ENCODE data around the gene SLC25A48.
A peak's percentile ranks its signal among the peaks of the same experiment; 100 is the strongest.

The SLC25A48 gene, protein sequence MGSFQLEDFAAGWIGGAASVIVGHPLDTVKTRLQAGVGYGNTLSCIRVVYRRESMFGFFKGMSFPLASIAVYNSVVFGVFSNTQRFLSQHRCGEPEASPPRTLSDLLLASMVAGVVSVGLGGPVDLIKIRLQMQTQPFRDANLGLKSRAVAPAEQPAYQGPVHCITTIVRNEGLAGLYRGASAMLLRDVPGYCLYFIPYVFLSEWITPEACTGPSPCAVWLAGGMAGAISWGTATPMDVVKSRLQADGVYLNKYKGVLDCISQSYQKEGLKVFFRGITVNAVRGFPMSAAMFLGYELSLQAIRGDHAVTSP

DNA sequence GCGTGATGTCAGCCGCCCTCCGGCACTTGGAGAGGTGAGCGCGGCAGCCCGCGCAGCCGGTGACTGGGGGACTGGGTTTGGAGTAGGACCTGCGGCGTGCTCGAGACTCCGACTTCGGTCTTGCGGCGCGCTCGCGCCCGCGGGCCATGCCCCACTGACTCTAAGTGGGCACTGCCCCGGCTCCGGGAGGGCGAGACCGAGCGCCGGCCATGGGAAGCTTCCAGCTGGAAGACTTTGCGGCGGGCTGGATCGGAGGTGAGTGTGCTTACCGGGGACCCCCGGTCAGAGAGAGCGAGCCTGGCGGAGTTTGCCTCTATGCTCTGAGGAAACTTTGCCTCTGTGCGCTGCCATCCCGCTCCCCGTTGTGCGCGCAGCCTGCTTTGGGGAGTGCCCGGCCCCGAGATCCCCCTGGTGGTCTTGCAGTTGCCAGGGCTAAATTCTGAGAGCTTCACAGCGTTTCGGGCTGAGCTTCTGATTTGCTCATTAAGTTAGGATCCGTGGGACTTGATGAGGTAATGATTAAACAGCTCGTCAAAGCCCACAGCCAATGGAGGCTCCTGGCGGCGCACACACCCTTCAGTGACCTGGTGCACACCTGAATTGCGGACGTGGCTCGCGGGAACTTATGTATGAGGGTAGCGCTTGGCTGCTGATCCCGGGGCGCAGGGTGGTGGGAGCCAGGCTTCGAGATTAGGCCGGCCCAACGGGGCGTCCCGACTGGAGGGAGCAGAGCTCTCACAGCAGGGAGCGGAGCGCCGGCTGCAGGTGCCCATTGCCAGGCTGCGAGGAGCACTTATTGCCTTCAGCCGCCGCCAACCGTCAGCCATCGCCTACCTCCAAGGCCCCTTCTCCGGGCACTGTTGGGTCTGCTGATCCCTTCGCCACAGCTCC lies at the start of gene SLC25A48:
SLC25A48 (plus strand) TSS at position 25 of the 891 bp plus-strand sequence; CDS start at position 210, 185 bp downstream.
- DNase-seq (ENCODE audit: low read depth in 2 of 2): peak in 1 of 2 experiments; percentile 8

DNA sequence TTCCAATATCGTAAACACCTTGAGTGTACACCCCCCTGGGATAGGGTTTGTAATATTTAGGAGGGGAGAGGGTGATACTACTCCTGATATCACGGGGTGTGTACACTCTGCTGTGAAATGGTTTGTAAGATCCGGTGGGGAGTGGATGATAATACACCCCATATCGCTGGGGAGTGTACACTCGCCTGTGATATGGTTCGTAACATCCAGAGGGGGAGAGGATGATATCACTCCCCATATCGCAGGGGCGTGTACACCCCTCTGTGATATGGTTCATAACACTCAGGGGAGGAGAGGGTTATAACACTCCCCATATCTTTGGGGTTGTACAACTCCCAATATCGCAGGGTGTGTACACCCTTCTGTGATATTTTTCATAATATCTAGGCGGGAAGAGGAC lies 33.8 kb upstream of the SLC25A48 start:
- no peak for DNase-seq (ENCODE audit: low read depth in 2 of 2)

DNA sequence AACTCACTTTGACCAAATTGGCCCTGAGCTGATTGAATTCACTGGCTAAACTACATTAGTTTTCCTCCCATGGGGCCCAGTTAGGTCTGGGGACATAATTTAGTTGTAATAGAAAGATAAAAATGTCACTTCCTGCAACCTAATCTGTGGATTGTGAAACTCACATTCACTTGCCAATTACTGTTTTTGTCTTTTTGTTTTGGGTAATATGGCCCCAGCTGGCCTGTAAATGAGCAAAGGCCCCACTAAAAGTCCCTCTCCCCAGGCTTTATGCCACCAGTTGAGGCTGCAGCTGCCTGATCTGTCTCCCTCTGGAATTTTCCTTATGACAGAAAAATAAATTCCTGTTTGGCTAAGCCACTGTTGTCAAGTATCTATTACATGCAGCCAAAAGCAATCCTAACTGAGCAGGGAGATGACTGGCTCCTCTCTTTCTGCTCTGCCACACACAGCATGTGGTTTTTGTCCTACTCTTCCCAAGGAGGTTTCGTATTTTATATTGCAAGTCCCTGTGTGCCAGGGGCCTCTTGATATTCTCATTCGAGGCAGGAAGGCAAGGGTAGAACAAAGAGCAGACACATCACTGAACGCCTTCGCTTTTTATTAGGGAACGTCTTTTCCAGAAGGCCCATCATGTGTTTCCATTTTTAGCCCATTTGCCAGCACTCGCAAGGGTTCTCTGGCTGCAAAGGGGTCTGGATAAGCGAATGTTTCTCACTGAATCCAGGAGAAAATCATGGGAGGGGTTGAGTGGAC lies 24.1 kb upstream of the SLC25A48 start:
- no peak for DNase-seq (ENCODE audit: low read depth in 2 of 2)

DNA sequence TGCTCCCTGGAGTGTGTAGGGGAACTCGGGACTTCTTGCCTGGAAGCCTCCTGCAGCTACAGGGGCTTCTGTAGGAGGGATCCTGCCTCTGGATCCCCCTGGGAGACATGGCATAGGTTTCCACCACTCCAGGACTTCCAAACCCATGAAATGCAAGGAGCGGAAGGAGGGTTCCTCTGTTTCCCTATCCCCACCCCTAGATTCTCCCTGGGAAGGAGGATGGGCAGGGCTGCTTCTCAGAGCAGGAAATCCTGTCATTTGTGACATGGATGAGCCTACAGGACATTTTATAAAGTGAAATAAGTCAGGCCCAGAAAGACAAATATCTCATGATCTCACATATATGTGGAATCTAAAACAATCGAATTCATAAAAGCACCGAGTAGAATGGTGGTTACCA lies 23.5 kb upstream of the SLC25A48 start:
- DNase-seq (ENCODE audit: low read depth in 2 of 2): no peak

DNA sequence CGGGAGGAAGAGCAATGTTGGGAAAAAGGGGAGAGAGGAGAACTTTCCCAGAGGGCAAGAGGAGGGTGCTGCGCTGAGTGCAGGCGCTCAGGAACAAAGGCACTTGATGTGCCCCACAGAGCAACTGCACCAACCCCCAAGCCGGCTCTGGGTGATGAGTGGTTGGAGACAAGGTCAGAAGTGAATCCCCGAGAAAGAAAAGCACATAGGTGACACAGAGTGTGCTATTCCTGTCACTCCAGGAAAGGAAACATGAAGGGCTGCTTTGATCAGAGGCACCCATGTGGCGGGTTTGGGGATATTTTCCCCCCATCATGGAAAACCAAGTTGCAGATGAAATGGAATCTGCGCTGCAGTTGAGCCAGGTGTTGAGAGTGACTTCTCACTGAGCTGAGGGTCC lies 20.7 kb upstream of the SLC25A48 start:
- no peak for DNase-seq (ENCODE audit: low read depth in 2 of 2)

DNA sequence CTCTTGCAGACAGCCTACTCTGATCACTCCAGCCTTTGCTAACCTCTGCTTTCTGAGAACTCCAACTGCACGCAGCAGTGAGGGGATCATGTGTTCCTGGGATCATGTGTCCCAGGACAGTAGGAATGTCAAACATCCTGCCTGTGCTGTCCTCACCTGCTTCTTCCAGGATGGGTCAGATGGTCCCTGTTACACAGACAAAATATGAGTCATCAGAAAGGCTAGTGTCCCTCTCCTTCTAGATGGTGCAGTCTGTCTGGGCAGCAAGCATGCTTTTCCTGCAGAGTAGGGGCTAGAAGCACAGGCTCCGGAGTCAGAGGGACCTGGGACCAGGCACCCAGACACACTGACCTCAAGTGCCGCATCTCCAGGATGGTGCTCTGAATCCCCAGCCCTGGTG lies 20.1 kb upstream of the SLC25A48 start:
- DNase-seq (ENCODE audit: low read depth in 2 of 2): no peak

DNA sequence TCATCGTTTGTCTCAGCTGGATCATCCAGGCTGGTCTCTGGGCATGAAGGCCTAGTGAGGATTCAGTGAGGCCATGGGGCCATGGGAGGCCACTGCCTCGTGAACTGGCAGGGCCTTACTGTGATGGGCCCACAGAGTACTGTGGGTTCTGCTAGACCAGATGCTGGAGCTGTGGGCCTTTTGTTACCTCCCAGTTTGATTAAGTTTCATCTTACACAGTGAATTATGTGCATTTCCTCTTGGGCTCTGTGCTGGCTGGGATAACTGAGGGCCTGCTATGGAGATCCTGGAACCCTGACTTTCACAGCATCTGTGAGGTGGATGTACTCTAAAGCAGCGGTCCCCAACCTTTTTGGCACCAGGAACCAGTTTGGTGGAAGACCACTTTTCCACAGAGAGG lies 19.7 kb upstream of the SLC25A48 start:
- no peak for DNase-seq (ENCODE audit: low read depth in 2 of 2)

DNA sequence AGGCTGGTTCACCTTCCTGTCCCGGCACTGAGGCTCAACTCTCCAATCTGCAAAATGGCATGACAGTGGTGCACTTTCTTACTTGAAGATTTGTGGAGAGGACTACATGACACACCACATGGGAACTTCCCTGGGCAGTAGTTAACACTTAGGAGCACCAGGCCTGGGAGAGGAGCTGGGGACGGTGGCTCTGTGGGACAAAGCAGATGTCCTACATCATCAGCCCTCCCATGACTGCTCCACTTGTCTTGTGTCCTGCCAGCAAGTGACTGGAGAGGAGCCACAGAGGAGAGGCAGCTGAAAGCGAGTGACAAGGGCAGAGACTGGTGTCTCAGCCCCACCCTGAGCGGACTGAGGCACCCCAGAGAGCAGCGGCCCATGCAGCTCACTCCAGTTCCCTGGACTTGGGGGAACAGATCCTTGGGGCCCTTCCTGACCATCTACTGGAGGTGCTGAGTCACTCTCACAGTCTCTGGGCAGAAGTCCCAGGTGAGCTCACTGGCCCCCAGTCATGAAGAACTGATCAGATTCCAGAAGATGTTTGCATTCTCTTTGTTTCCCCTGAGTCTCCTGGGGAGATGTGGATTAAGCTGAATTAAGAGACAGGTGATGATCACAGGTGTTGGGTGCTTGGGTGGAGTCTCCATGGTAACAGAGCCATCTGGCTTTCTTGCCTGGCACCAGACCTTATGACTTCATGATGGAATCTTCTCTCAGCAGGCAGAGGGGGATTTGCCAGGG lies 13.2 kb upstream of the SLC25A48 start:
- DNase-seq (ENCODE audit: low read depth in 2 of 2): no peak

DNA sequence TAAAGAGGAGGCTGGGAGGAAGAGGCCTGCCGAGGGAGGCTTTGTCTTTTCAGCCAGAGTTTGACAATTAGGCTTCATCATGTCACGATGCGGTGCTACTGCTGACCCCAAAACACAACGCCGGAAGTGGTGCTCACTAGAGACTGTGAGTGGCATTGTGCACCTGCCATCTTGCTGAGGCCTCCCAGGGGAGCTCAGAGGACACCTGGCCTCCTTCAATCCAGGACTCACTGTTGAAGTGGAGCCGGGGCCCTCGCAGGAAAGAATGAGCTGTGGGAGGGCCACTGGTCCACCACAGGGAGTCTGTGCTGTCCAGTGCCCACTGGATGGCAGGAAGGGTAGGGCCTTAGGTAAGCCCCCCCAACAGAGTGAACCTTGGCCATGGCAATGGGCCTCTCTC lies 12.7 kb upstream of the SLC25A48 start:
- no peak for DNase-seq (ENCODE audit: low read depth in 2 of 2)

DNA sequence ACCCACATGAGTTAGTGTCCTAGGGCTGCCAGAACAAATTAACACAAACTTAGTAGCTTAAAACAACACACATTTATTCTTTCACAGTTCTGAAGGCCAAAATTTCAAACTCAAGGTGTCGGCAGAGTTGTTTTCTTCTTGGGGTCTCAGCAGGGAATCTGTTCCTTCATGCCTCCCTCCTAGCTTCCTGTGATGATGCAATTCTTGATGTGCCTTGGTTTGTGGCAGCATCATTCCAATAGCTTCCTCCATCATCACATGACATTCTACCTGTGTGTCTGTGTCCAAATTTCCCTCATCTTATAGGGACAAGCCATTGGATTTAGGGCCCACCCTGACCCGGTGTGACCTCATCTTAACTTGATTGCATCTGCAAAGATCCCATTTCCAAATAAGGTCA lies 12.2 kb upstream of the SLC25A48 start:
- no peak for DNase-seq (ENCODE audit: low read depth in 2 of 2)

DNA sequence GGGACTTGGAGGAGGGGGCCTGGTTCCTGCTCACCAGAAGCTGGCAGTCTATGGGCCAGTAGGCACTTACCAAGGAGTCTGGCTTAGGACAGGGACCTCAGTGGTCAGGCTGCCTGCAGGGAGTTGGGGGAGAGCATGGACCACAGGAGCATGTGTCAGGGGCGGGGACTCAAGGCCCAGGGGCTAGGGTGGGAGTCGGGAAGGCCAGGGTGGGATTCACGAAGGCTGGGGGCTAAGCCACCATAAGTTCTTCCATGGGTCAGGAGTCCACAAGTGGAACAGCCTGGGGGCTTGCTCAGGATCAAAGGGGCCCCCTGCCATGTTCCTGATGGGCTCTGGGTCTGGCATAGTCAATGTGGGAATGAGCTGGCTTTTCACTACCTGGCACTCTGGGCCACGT lies 11.5 kb upstream of the SLC25A48 start:
- DNase-seq (ENCODE audit: low read depth in 2 of 2): no peak

DNA sequence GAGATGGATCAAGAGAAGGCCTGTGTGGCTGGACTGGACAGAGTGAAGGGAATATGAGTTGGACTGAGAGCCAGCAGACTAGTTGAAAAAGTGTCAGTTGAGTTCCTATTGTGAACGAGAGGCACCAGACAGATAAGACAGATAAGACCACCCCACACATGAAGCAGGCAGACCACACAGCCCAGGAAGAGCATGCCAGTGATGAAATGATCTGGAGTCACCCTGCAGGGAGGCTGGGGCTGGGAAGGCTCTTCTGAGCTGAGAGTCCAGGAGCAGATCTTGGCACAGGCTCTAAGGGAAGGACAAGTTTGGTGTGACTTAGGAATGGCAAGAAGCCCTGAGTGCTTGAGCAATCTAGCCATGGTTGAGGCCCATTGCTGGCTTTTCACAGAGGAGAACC lies 10.6 kb upstream of the SLC25A48 start:
- no peak for DNase-seq (ENCODE audit: low read depth in 2 of 2)

DNA sequence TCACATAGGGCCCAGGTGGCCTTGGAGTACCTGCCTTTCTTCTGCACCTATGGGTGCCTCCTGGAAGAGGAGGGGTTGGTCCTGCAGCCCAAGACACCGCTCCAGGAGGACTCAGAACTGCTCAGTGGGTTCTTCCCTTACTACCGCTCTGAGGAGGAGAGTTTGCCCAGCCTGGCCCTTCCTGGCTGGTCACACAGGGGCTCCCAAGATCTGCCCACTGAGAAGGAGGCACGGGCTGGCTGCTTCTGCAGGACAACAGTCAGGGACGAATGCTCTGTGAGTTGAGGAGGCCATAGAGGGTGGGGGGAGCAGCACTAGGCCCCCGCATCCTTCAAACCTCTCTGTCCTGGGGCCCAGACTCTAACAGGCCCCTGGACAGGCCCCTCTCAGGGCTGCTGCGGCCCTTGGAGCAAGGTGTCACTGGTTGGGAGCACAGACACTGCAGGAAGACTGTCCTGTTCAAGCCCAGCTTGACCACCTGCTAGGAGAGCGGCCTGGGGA lies 9.9 kb upstream of the SLC25A48 start:
- no peak for DNase-seq (ENCODE audit: low read depth in 2 of 2)

DNA sequence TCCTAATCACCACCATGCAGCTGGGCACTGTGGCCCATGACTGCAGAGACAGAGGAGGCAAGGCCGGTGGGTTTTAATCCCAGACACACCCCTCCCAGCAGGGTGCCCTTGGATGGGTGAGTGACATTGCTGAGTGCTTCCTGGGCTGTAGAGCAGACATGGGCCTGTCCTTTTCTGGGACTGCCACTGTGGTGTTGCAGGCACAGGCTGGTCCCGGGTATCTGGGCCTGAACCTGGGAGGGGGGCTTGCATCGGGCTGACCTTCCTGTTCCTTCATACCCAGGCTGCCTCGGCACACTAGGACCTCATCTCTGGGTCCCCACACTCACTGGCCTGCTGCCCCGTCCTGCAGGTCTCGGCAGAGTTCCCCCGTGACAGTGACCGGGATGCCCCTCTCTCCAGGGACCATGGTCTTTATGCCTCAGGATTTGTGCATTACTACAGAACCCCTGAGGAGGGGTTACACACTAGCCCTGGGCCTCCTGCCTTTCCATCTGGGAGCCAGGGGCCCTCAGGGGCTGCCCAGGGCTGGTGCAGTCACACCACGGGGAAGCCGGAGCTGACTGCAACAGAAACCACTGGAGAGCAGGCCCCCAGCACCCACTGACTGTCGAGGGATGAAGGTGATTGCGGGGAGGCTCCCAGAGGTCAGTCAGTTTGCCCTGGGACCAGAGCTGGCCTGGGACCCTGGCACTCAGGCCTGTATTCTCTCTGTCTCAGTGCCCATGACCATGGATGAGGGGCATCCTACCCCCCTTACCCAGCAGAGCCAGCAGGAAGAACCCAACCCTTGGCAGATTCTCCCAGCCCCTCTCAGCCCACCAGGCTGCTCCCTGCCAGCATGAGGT lies 8.9 kb upstream of the SLC25A48 start:
- DNase-seq (ENCODE audit: low read depth in 2 of 2): no peak

DNA sequence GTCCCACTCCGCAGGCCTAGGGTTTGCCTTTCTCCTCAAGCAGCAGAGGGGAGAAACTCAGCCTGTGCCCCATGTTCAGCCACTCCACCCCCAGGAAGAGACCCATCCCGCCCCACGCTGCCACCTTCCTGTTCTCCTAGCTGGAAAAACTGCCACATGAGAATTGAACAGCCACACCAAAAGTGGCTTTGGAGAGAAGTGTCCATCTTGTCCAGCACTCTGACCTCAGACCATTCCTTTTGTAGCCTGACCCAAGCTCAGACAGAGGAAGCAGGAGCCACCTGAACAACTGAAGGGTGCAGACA lies 8.3 kb upstream of the SLC25A48 start:
- DNase-seq (ENCODE audit: low read depth in 2 of 2): no peak

DNA sequence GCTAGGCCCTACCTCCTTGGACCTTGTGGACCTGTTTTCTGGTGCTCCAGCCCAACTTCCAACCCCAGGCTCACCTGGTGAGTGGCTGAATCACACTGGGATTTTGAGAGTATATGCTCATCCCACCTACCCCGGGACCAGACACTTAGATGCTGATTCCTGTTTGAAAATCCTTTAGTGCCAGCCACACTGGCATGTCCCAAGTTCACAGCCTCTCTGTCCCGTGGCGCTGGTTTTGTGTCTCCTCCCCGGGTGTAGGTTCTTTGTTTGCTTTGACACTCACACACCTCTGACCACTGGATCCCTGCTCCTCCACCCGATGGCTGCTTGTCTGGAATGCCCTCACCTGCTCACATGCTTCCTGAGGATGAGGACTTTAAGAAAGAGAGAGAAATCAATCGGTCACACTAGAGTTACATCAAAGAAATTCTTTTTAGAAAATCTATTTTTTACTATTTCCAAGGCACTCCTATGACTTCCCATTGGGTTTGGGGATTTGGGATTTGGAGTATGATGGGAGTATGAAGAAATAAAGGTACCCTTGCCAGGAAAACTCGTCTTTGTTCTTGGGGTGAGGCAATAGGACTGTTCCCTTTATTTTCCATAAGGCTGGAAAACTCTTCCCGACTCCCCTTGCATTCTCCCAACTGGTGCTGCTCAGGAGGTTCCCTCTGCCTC lies 7.3 kb upstream of the SLC25A48 start:
- DNase-seq (ENCODE audit: low read depth in 2 of 2): no peak

DNA sequence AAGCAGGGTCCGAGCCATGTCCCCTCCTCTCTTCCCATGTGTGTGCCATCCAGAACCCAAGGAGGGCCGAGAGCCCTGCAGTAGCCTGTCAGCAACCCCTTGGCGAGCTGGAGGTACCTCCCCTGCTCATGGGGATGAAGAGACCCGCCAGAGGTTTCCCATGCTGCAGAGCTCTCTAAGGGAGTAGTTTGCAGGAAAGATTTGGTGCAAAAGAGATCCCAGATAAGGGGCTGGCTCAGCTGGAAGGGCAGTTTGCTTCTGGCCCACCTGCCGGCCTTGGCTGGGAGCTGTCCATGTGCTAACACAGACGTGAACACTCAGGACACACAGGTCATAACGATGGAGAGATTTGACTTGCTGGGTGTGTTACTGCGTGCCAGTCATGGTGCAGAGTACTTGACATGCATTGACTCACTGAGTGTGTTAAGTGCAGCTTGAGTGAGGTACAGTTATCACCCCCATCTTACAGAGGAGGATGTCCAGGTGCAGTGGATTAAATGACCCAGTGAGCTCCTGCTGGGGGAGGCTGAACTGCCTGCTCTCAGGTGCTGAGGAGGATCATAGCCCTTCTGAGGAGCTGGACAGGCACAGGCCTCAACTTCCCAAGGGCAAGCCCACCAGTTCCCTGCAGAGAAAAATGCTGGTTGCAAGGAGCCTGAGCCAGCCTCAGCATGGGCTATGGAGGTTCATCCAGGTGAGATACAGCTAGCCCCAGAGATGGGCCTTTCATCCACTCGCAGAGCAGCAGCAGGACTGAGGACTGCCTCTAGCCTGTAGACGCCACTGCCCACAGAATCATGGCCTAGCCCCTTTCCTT lies 6.3 kb upstream of the SLC25A48 start:
- no peak for DNase-seq (ENCODE audit: low read depth in 2 of 2)

DNA sequence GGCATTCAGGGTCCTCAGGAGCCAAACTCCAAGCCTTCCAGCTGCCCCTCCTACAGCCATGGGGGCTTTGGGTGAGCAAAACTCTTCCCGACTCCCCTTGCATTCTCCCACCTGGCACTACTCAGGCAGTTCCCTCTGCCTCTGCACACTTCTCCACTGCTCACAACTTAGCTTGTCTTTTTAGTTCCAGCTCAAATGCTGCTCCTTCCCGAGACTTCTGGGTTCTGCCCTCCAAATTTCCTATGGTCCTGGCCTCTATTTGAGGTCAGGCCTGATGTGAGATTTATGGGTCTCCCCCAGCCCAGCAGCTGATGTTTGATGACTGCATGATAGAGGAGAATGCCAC lies 5.7 kb upstream of the SLC25A48 start:
- DNase-seq (ENCODE audit: low read depth in 2 of 2): no peak

DNA sequence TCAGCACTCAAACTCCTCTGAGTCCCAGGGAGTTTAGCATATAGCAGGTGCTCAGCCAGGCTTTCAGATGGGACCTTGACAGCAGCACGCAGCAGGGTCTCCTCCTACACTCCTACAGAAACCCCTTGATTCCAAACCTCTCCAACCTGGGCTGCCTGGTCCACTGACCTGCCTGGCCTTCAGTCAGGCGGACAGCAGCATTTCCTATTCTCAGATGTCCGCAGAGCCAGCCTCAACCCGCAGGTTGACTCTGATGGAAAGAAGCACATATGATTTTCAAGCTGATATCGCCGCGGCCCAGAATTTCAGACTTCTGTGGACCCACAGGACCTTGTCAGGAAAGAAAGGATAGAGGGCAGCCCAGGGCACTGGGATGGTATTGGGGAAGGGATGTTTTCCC lies 5.3 kb upstream of the SLC25A48 start:
- no peak for DNase-seq (ENCODE audit: low read depth in 2 of 2)

Data from fibroblast of skin of left quadriceps (primary cell).